Natural killer cell (primary cell): ENCODE results near the gene PRKCG. TPM values are rescaled to one million over a fixed set of nuclear protein-coding genes. Genes with fewer than 3 reads are reported as not detected.

ENCODE experiments used
- ATAC-seq, 3 donors: fragments of 150-1000 bp in 2 of 3; fragments of 200-7000 bp in 1 of 3; cut with Tn5 transposase; 1 replicate in 1 of 3; 2 replicates in 2 of 3; pipeline ENCODE4 v1.10.0; 2021; ENCODE audit warnings: mild to moderate bottlenecking in 2 of 3, moderate library complexity in 2 of 3
- DNase-seq, 2 donors: peaks; one replicate each; pipeline versions ENCODE4 v3.0.0 to v3.0.0-alpha.2; 2013 to 2021; ENCODE audit warnings: mixed read lengths in 1 of 2
- H3K27ac ChIP-seq: one replicate; pipeline ENCODE4 v1.5.1; 2013; ENCODE audit warnings: mild to moderate bottlenecking, low read length
- H3K27me3 ChIP-seq: one replicate; pipeline ENCODE4 v1.6.1; 2013; ENCODE audit warnings: low read length; ENCODE audit not compliant: control insufficient read depth, insufficient read depth
- H3K36me3 ChIP-seq: one replicate; pipeline ENCODE4 v1.6.1; 2013; ENCODE audit warnings: low read length; ENCODE audit not compliant: control insufficient read depth, insufficient read depth
- H3K4me1 ChIP-seq: one replicate; pipeline ENCODE4 v1.6.1; 2013; ENCODE audit warnings: low read length; ENCODE audit not compliant: control insufficient read depth, insufficient read depth
- H3K4me3 ChIP-seq: one replicate; pipeline ENCODE4 v1.5.1; 2013; ENCODE audit warnings: low read length
- H3K9me3 ChIP-seq: one replicate; pipeline ENCODE4 v1.6.1; 2013; ENCODE audit warnings: low read length; ENCODE audit not compliant: control insufficient read depth, insufficient read depth
- H3K27ac Mint-ChIP-seq, 2 donors: one replicate each; pipeline ENCODE4 v1.8.0; 2022; ENCODE audit warnings: mild to moderate bottlenecking in 2 of 2, mixed read lengths in 2 of 2, moderate library complexity in 1 of 2
- H3K27me3 Mint-ChIP-seq, 2 donors: one replicate each; pipeline ENCODE4 v1.8.0; 2022; ENCODE audit warnings: low read depth in 2 of 2, mixed read lengths in 2 of 2
- H3K36me3 Mint-ChIP-seq: one replicate; pipeline ENCODE4 v1.8.0; 2022; ENCODE audit warnings: mixed read lengths
- H3K4me1 Mint-ChIP-seq, 2 donors: one replicate each; pipeline ENCODE4 v1.8.0; 2022; ENCODE audit warnings: mixed read lengths in 2 of 2
- H3K4me3 Mint-ChIP-seq: one replicate; pipeline ENCODE4 v1.8.0; 2022; ENCODE audit warnings: mild to moderate bottlenecking, moderate library complexity, mixed read lengths
- H3K9me3 Mint-ChIP-seq, 2 donors: one replicate each; pipeline ENCODE4 v1.8.0; 2022; ENCODE audit warnings: mixed read lengths in 2 of 2
- CTCF ChIP-seq: fragments of 200-600 bp; IDR thresholded peaks from one replicate; pipeline ENCODE4 v1.8.0; 2022; ENCODE audit warnings: antibody characterized with exemption
- WGBS: methylation state at CpG from one replicate; pipeline ENCODE4 v1.1.7; 2013; ENCODE audit warnings: missing lambda C conversion rate; ENCODE audit not compliant: insufficient coverage; 5-methylcytosine and 5-hydroxymethylcytosine counted together
- intact Hi-C: fragments of 100-400 bp; cut with micrococcal nuclease; formaldehyde crosslinking; loops from one replicate; pipeline ENCODE4 v1.14.2; 2022
- total RNA-seq, 4 donors: library from RNA; stranded (reverse); fragments of 120-200 nt in 1 of 4; gene quantifications; one replicate each; pipeline versions ENCODE4 v1.2.3 to v1.2.4, GENCODE V29; 2013 to 2022

Gene PRKCG
- total RNA-seq, 3 donors from 2014 or later (not counting 1 experiment from before 2014, with no cell fraction given) = 0.55 to 2.6 (median 1.5) TPM

- peaks cover 17% of the 10 kb centered on the region for H3K36me3 ChIP-seq
- 94% methylated on average over 14 of the region's 17 CpGs for WGBS
- peaks cover 43% of the 10 kb centered on the region for H3K4me1 ChIP-seq
- Mint-ChIP-seq H3K4me3 (no peak overlapping the region), H3K27me3 (no peaks in the 10 kb centered on the region), H3K9me3 (peaks cover 0 to 3% of the 10 kb centered on the region in 2 donors), H3K4me1 (peaks cover 32 to 50% of the 10 kb centered on the region in 2 donors), H3K27ac (peak overlapping the region; percentile 88 to 91), H3K36me3 (peaks cover 13% of the 10 kb centered on the region)
- H3K27me3 ChIP-seq = peaks cover 16% of the 10 kb centered on the region
- no peak overlapping the region for H3K27ac ChIP-seq
- H3K9me3 ChIP-seq = no peaks in the 10 kb centered on the region
- H3K4me3 ChIP-seq = no peak overlapping the region
- ATAC-seq (no peak), DNase-seq (peak in 1 of 2 donors; percentile 32)
- no peak for TF ChIP-seq CTCF
- intact Hi-C loops = no loop called here
Observed at GRCh38 chr19:53875602-53876325, 6.2 kb upstream of the PRKCG start.

GRCh38 chr19:53876651-53877224, 5.3 kb upstream of the PRKCG start:
- no peak overlapping the region for H3K27ac ChIP-seq
- peaks cover 21% of the 10 kb centered on the region for H3K27me3 ChIP-seq
- Mint-ChIP-seq H3K27ac (peak overlapping the region; percentile 61 to 71), H3K4me3 (peak overlapping the region; percentile 56), H3K4me1 (peaks cover 23 to 40% of the 10 kb centered on the region in 2 donors), H3K36me3 (peaks cover 13% of the 10 kb centered on the region), H3K9me3 (peaks cover 0 to 3% of the 10 kb centered on the region in 2 donors), H3K27me3 (no peaks in the 10 kb centered on the region)
- intact Hi-C loops = no loop called here
- 87% methylated on average over 5 of the region's 6 CpGs for WGBS
- peak in 1 of 2 donors; percentile 32 for DNase-seq
- peaks cover 42% of the 10 kb centered on the region for H3K4me1 ChIP-seq
- no peak for TF ChIP-seq CTCF
- no peak overlapping the region for H3K4me3 ChIP-seq
- H3K9me3 ChIP-seq = no peaks in the 10 kb centered on the region
- no peak for ATAC-seq
- peaks cover 17% of the 10 kb centered on the region for H3K36me3 ChIP-seq

GRCh38 chr19:53877361-53877766, 4.6 kb upstream of the PRKCG start:
- Mint-ChIP-seq H3K27me3 (no peaks in the 10 kb centered on the region), H3K27ac (peak overlapping the region; percentile 61 to 71), H3K4me3 (peak overlapping the region; percentile 56), H3K9me3 (peaks cover 0 to 3% of the 10 kb centered on the region in 2 donors), H3K36me3 (peaks cover 13% of the 10 kb centered on the region), H3K4me1 (peaks cover 22 to 39% of the 10 kb centered on the region in 2 donors)
- Histone ChIP-seq H3K4me1 (peaks cover 43% of the 10 kb centered on the region), H3K9me3 (no peaks in the 10 kb centered on the region), H3K27ac (no peak overlapping the region), H3K4me3 (no peak overlapping the region), H3K36me3 (peaks cover 17% of the 10 kb centered on the region), H3K27me3 (peaks cover 26% of the 10 kb centered on the region)
- DNase-seq (peak in 1 of 2 donors; percentile 83), ATAC-seq (no peak)
- intact Hi-C loops = no loop called here
- TF ChIP-seq CTCF = no peak
- WGBS = 78% methylated on average over 9 of the region's 10 CpGs
